Nephron progenitor cell (in vitro differentiated cells): Measurements from ENCODE around the gene KRTAP10-4.
A peak's percentile ranks its signal among the peaks of the same experiment; 100 is the strongest.
"Not testable (repeated sequence)": the region's sequence is repeated elsewhere in the genome, so short reads cannot be mapped to it uniquely, and the experiment has no call there.

Experiments
- DNase-seq: peaks from one replicate; pipeline ENCODE4 v3.0.0; 2021
- H3K27ac Mint-ChIP-seq: 2 replicates; pipeline ENCODE4 v1.8.0; 2021; ENCODE audit warnings: mild to moderate bottlenecking, moderate library complexity, mixed read lengths
- H3K27me3 Mint-ChIP-seq: 2 replicates; pipeline ENCODE4 v1.8.0; 2021; ENCODE audit warnings: mild to moderate bottlenecking, low read depth, mixed read lengths; ENCODE audit not compliant: poor library complexity
- H3K36me3 Mint-ChIP-seq: 2 replicates; pipeline ENCODE4 v1.8.0; 2021; ENCODE audit warnings: low read depth, mixed read lengths
- H3K4me1 Mint-ChIP-seq: 2 replicates; pipeline ENCODE4 v1.8.0; 2021; ENCODE audit warnings: mixed read lengths
- H3K4me3 Mint-ChIP-seq: 2 replicates; pipeline ENCODE4 v1.8.0; 2021; ENCODE audit warnings: mild to moderate bottlenecking, moderate library complexity, mixed read lengths
- H3K9me3 Mint-ChIP-seq: 2 replicates; pipeline ENCODE4 v1.8.0; 2021; ENCODE audit warnings: mild to moderate bottlenecking, moderate library complexity, mixed read lengths
- TF ChIP-seq, protein P1 (sequence below): fragments of 200-600 bp; sonication (generic); IDR thresholded peaks from 2 replicates; pipeline ENCODE4 v1.5.0; 2021; ENCODE audit warnings: antibody characterized with exemption

KRTAP10-4 gene

GRCh38 chr21:44585892-44586291 lies 12.4 kb downstream of the KRTAP10-4 start:
- H3K27me3 Mint-ChIP-seq = peaks cover 9% of the 10 kb centered on the region
- TF ChIP-seq, protein P1, sequence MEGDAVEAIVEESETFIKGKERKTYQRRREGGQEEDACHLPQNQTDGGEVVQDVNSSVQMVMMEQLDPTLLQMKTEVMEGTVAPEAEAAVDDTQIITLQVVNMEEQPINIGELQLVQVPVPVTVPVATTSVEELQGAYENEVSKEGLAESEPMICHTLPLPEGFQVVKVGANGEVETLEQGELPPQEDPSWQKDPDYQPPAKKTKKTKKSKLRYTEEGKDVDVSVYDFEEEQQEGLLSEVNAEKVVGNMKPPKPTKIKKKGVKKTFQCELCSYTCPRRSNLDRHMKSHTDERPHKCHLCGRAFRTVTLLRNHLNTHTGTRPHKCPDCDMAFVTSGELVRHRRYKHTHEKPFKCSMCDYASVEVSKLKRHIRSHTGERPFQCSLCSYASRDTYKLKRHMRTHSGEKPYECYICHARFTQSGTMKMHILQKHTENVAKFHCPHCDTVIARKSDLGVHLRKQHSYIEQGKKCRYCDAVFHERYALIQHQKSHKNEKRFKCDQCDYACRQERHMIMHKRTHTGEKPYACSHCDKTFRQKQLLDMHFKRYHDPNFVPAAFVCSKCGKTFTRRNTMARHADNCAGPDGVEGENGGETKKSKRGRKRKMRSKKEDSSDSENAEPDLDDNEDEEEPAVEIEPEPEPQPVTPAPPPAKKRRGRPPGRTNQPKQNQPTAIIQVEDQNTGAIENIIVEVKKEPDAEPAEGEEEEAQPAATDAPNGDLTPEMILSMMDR = no peak
- H3K9me3 Mint-ChIP-seq = peaks cover 51% of the 10 kb centered on the region
- H3K36me3 Mint-ChIP-seq = peaks cover 5% of the 10 kb centered on the region
- H3K4me3 Mint-ChIP-seq = no peak overlapping the region
- peaks cover 11% of the 10 kb centered on the region for H3K4me1 Mint-ChIP-seq
- no peak for DNase-seq
- H3K27ac Mint-ChIP-seq = no peak overlapping the region

DNA sequence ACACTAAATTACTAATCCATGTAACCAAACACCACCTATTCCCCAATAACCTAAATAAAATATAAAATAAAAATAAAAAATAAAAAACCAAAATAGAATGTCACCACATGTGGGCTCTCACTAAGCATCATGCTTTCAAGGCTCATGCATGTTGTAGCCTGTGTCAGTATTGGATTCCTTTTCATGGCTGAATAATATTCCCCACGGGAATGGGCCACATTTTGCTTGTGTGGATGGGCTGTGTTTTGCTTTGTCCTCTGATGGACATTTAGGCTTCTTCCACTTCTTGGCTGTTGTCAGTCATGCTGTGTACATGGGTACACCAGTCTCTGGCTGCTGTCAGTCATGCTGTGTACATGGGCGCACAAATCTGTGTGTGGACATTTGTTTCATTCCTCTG lies 15.6 kb downstream of the KRTAP10-4 start:
- Mint-ChIP-seq H3K4me3 (no peak overlapping the region), H3K27ac (no peak overlapping the region), H3K4me1 (peaks cover 22% of the 10 kb centered on the region), H3K9me3 (peaks cover 28% of the 10 kb centered on the region), H3K36me3 (no peaks in the 10 kb centered on the region), H3K27me3 (peaks cover 6% of the 10 kb centered on the region)
- TF ChIP-seq, protein P1 = no peak
- DNase-seq = no peak

GRCh38 chr21:44589586-44590305 lies 16.2 kb downstream of the KRTAP10-4 start:
- H3K4me3 Mint-ChIP-seq = no peak overlapping the region

DNA sequence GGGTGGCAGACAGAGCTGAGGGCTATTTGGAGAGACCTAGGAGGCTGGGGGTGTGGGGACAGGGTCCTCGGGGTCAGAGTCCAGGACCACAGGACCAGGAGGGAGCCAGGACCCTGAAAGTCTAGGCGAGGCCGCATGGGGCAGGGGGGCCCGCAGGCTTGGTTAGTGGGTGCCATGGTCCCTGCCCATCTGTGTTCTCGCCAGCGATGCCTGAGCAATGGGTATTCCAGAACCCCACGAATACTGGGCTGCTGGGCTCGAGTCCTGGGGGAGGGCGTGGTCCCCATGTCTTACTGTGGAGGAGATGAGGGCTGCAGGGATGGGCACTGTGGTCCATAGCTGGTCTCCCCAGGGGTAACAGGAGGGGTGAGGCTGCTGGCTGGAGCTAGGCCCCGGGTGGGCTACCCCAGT lies 16.8 kb downstream of the KRTAP10-4 start:
- peaks cover 33% of the 10 kb centered on the region for H3K4me1 Mint-ChIP-seq
- TF ChIP-seq, protein P1 = no peak

More at GRCh38 chr21:44589586-44590305, 16.2 kb downstream of the KRTAP10-4 start:
- no peaks in the 10 kb centered on the region for H3K36me3 Mint-ChIP-seq
- TF ChIP-seq, protein P1 = no peak
- peaks cover 28% of the 10 kb centered on the region for H3K9me3 Mint-ChIP-seq
- no peak overlapping the region for H3K27ac Mint-ChIP-seq
- H3K4me1 Mint-ChIP-seq = peaks cover 28% of the 10 kb centered on the region
- H3K27me3 Mint-ChIP-seq = peaks cover 6% of the 10 kb centered on the region
- no peak for DNase-seq

DNA sequence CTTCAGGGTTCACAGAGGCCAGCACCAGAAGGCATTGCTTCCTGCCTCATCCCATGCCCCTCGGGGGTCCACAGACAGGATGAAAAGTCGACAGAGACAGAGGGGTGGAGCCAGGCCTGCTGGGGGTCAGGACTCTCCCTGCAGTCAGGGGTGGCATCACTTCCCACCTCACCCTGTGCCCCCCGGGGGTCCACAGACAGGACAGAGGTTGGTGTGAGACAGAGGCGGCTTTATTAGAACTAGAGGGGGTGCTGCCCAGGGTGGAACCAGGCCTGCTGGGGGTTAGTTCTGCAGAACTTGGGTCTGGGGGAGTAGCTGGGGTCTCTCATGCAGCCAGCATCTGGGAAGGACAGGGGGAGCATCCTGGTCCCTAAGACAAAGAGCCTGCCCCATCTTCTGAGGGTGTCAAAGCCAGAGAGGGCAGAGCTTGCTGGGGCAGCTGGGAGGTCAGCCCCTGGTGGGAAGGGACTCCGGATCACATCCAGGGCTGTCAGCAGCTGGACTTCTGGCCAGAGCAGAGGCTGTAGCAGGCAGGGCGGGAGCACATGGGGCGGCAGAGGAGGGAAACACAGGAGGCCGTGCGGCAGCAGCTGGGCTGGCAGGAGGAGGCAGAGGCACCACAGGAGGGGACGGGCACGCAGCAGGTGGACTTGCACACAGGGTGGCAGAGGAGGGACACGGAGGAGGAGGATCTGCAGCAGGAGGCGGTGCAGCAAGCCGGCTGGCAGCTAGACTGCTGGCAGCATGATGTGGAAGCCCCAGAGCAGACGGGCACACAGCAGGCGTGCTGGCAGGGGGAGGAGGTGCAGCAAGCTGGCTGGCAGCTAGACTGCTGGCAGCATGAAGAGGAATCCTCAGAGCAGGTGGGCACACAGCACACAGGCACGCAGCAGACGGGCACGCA lies 17.6 kb downstream of the KRTAP10-4 start:
- not testable (repeated sequence) for H3K36me3 Mint-ChIP-seq, DNase-seq, H3K4me3 Mint-ChIP-seq, H3K27me3 Mint-ChIP-seq
- peak overlapping the region; percentile 92 for H3K27ac Mint-ChIP-seq
- H3K9me3 Mint-ChIP-seq = peaks cover 20% of the 10 kb centered on the region
- peaks cover 35% of the 10 kb centered on the region for H3K4me1 Mint-ChIP-seq

More for the DNA sequence above, 16.8 kb downstream of the KRTAP10-4 start:
- H3K4me3 Mint-ChIP-seq = no peak overlapping the region
- H3K27ac Mint-ChIP-seq = no peak overlapping the region
- H3K9me3 Mint-ChIP-seq = peaks cover 28% of the 10 kb centered on the region
- peaks cover 4% of the 10 kb centered on the region for H3K27me3 Mint-ChIP-seq
- no peak for DNase-seq
- H3K36me3 Mint-ChIP-seq = no peaks in the 10 kb centered on the region

DNA sequence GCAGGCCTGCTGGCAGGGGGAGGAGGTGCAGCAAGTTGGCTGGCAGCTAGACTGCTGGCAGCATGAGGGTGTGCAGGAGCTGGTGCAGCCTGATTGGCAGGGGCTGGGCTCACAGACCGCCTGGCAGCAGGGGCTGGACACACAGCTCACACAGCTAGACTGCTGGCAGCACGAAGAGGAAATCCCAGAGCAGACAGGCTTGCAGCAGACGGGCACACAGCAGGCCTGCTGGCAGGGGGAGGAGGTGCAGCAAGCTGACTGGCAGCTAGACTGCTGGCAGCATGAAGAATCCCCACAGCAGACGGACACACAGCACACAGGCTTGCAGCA lies 18.2 kb downstream of the KRTAP10-4 start:
- peak overlapping the region; percentile 92 for H3K27ac Mint-ChIP-seq
- H3K4me3 Mint-ChIP-seq, DNase-seq, H3K27me3 Mint-ChIP-seq, H3K36me3 Mint-ChIP-seq: not testable (repeated sequence)
- H3K9me3 Mint-ChIP-seq = peaks cover 14% of the 10 kb centered on the region
- peaks cover 35% of the 10 kb centered on the region for H3K4me1 Mint-ChIP-seq
